GM20431 (cell line): ENCODE results near the gene KMT2E.

Experiments
- in situ Hi-C: fragments of 300-500 bp; cut with MseI, MboI; formaldehyde crosslinking; loops from one replicate; pipeline ENCODE4 v1.15.0; 2020; ENCODE audit warnings: low sequenced_read_pairs; ENCODE audit not compliant: unreplicated experiment

The KMT2E gene

DNA sequence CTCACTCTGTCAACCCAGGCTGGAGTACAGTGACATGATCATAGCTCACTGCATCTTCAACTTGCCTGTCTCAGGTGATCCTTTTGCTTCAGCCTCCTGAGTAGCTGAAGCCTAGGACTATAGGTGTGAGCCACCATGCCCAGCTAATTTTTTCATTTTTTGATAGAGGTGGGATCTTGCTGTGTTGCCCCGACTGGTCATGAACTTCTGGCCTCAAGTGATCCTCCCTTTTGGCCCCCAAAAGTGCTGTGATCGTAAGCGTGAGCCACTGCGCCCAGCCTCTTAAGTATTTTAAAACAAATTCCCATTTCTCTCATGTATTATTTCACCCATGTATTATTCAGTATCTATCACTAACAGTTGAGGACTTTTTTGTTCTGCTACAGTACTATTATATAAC is 43.5 kb downstream of the KMT2E start:
- in situ Hi-C loops = no loop called here

- in situ Hi-C loops = no loop called here
Measured at GRCh38 chr7:105060437-105060836, 46.4 kb downstream of the KMT2E start.

DNA sequence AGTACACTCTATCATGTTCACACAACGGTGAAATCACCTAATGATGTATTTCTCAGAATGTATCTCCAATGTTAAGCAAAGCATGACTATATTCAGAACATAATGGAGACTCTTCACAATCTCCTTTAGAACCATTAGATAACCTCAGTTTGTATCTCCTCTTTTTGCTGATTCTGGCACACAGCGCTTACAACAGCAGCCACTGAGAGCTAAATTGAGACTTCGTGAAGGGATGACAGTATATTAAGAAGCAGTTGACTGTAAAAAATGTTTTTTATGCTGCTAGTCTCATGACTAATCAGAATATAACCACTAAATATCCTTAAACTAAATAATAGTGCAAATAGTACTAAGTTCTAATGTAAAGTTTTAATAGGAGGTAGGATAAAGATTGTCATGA is 46.9 kb downstream of the KMT2E start:
- in situ Hi-C loops = no loop called here

DNA sequence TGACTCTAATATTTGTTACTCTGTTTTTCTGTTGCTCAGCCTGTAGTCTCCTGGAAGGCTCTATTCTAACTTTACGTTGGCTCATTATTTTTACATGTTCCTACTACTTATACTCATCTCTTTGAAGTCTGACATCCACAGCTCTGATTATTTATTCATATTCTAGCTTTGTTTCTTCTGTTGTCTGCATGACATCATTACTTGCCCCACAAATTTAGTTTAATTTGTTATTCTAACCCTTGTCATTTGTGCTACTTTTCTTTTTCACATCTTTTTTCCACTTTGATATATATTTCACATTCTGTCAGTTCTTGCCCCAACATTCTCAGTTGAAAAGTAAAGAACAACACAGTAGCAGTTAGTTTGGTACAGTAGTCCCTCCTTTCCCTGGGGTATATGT is 51.1 kb downstream of the KMT2E start:
- in situ Hi-C loops = no loop called here

GRCh38 chr7:105067691-105068090 is 53.7 kb downstream of the KMT2E start:
- in situ Hi-C loops = no loop called here

GRCh38 chr7:105068886-105069285 is 54.9 kb downstream of the KMT2E start:
- in situ Hi-C loops = no loop called here

DNA sequence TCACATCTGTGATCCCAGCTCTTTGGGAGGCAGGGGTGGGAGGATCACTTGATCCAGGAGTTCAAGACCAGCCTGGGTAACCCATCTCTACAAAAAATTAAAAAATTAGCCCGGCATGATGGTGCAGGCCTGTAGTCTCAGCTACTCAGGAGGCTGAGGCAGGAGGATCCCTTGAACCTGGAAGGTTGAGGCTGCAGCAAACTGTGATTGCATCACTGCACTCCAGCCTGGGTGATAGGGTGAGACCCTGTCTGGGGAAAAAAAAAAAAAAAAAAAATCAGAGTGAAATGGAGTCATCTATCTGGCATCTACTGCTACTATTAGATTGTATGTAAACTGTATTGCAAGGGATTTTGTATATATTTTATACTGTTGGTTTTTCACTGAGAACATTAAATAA is 59.1 kb downstream of the KMT2E start:
- in situ Hi-C loops = no loop called here

DNA sequence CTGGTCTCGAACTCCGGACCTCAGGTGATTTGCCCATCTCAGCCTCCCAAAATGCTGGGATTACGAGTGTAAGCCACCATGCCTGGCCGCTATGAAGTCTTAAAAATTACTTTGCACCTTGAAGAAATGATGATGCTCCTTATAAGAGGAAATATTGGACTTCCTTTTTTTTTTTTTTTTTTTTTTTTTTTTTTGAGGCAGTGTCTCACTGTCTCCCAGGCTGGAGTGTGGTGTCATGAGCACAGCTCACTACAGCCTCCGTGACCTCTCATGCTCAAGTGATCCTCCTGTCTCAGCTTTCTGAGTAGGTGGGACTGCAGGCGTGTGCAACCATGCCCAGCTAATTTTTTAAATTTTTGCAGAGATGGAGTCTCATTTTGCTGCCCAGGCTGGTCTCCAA is 65.3 kb downstream of the KMT2E start:
- in situ Hi-C loops = no loop called here

GRCh38 chr7:105084581-105084980 is 70.6 kb downstream of the KMT2E start:
- in situ Hi-C loops = no loop called here

- in situ Hi-C loops = no loop called here
Measured at GRCh38 chr7:105086850-105087249, 72.8 kb downstream of the KMT2E start.

- in situ Hi-C loops = no loop called here
Measured at GRCh38 chr7:105087981-105088380, 74.0 kb downstream of the KMT2E start.

DNA sequence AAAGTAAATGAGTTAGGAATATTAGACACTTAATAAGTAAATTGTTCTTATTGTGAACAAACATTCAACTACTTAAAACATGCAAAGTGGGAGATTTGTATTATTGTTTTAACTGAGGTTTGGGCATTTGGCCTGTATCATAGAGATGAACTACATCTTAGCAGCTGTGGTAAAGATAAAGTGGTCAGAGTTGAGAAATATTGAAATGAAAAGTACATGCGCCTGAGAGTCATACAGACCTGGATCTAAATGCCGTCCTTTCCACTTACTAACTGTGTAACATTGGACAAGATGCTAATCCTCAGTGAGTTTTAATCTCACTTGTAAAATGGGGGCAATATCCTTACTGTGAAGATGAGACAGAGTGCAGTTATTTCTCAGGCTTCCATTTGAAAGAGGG is 74.5 kb downstream of the KMT2E start:
- in situ Hi-C loops = no loop called here

- in situ Hi-C loops = no loop called here
Measured at GRCh38 chr7:105094966-105095365, 81.0 kb downstream of the KMT2E start.

DNA sequence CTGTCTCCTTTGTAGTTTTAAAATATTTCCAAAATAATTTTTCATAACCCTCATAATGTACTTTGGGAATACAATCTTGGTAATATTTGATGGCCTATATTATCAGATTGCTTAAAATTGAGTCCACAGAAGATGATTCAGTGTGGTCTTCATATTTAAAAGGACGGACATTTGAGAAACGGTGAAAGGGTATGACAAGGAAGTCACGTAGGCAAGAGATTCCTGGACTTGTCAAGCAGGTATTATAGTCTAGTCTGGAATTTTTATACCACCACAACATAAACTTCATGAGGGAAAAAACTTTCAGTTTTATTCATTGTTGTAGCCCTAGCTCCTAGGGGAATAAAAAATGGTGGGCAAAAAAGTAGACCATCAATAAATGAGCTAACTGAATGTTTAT is 82.3 kb downstream of the KMT2E start:
- in situ Hi-C loops = no loop called here

- in situ Hi-C loops = no loop called here
Measured at GRCh38 chr7:105097619-105098018, 83.6 kb downstream of the KMT2E start.

GRCh38 chr7:105098863-105099515 is 85.0 kb downstream of the KMT2E start:
- in situ Hi-C loops = no loop called here

- in situ Hi-C loops = no loop called here
Measured at GRCh38 chr7:105101864-105102263, 87.9 kb downstream of the KMT2E start.

DNA sequence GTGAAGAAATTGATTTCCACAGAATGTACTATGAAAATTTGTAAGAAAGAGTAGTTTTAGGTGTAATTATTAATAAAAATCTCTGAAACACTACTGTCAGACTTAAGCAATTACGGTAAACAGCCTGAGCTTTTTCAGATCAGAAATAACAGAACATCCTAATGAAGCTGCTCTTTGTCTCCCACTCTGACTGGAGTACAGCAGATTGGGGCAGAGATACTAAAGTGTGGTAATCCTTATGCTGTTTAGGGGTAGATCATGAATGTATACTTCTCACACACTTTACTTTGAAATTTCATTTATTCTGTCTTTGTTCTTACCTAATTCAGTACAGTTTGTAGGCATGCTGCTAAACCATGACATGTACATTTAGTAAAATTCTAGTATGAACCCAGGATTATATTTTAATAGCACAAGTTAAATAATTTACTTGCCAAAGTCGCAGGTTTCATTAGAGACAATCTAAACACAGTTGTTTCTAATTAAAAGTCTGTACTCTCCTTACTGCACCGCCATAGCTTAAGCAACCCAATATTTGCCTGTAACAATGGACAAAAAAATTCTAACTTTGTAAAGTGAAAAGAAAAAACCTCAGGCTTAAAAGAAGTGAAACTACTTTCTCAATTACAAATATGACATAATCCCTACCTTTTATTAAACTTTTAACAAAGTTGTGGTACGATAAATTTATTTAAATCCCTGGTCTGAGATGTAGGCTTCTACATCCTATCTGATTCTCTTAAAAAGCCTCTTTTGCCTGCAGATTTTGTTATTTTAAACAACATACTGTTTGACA is 88.8 kb downstream of the KMT2E start:
- in situ Hi-C loops = no loop called here

DNA sequence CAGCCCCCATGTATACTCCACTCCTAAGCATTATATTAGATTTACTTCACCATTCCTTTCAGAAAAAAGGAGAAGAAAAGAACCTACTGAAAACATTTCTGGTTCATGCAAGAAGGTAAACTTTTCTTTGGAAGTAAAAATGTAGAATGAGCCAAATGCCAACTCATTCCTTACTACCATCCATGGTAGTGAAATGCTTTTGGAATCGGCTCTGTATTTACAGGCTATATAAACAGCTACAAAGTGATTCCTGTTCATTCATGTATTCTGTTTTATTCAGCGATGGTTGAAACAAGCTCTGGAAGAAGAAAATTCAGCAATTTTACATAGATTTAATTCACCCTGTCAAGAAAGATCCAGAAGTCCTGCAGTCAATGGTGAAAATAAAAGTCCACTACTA is 91.6 kb downstream of the KMT2E start:
- in situ Hi-C loops = no loop called here

DNA sequence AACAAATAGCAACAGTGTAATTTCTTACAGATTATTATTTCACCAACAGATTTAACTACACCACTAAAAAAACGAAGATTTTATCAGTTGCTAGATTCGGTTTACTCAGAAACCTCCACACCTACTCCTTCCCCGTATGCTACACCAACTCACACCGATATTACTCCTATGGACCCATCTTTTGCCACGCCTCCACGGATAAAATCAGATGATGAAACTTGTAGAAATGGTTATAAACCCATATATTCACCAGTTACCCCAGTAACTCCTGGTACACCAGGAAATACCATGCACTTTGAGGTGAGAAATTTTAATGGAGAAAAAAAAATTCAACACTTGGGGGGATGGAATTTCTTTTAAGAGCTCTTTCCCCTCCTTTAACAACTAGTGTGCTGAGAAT is 92.5 kb downstream of the KMT2E start:
- in situ Hi-C loops = no loop called here

DNA sequence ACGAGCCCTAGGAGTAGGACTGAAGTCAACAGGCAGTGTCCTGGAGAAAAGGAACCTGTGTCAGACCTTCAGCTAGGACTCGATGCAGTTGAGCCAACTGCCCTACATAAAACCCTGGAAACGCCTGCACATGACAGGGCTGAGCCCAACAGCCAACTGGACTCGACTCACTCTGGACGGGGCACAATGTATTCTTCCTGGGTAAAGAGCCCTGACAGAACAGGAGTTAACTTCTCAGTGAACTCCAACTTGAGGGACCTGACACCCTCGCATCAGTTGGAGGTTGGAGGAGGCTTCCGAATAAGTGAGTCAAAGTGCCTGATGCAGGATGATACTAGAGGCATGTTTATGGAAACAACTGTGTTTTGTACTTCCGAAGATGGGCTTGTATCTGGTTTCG is 93.5 kb downstream of the KMT2E start:
- in situ Hi-C loops = no loop called here
